Endothelial cell (in vitro differentiated cells): ENCODE measurements around the gene PUM1. TPM values are rescaled to one million over a fixed set of nuclear protein-coding genes. Genes with fewer than 3 reads are reported as not detected.

Experiments
- DNase-seq: peaks from one replicate; pipeline ENCODE4 v3.0.0; 2021; ENCODE audit warnings: low spot score
- H3K27ac Mint-ChIP-seq: one replicate; pipeline ENCODE4 v1.8.0; 2021; ENCODE audit warnings: mixed read lengths, inconsistent platforms; ENCODE audit not compliant: unreplicated experiment
- H3K27me3 Mint-ChIP-seq: one replicate; pipeline ENCODE4 v1.8.0; 2021; ENCODE audit warnings: mild to moderate bottlenecking, moderate library complexity, mixed read lengths, inconsistent platforms; ENCODE audit not compliant: unreplicated experiment
- H3K36me3 Mint-ChIP-seq: one replicate; pipeline ENCODE4 v1.8.0; 2021; ENCODE audit warnings: mild to moderate bottlenecking, low read depth, mixed read lengths, inconsistent platforms; ENCODE audit not compliant: unreplicated experiment
- H3K4me1 Mint-ChIP-seq: one replicate; pipeline ENCODE4 v1.8.0; 2021; ENCODE audit warnings: mild to moderate bottlenecking, mixed read lengths, inconsistent platforms; ENCODE audit not compliant: unreplicated experiment
- H3K4me3 Mint-ChIP-seq: one replicate; pipeline ENCODE4 v1.8.0; 2021; ENCODE audit warnings: mild to moderate bottlenecking, mixed read lengths, inconsistent platforms; ENCODE audit not compliant: unreplicated experiment
- H3K9me3 Mint-ChIP-seq: one replicate; pipeline ENCODE4 v1.8.0; 2021; ENCODE audit warnings: mixed read lengths, inconsistent platforms; ENCODE audit not compliant: unreplicated experiment
- CTCF ChIP-seq: fragments of 200-600 bp; sonication (generic); IDR thresholded peaks from one replicate; pipeline ENCODE4 v1.5.0; 2021; ENCODE audit warnings: antibody characterized with exemption; ENCODE audit not compliant: unreplicated experiment
- total RNA-seq: library from RNA; stranded (reverse); fragmentation: NEBNext Ultra II Directional; extraction: Animal tissue kit (Norgen Biotek cat#: 25700); gene quantifications from one replicate; pipeline ENCODE4 v1.2.1, GENCODE V29; 2021; ENCODE audit not compliant: unreplicated experiment

The PUM1 gene
- total RNA-seq, 1 donor from 2014 or later, result 135 TPM

- Mint-ChIP-seq H3K27me3 (no peaks in the 10 kb centered on the region), H3K4me3 (no peak overlapping the region), H3K9me3 (no peaks in the 10 kb centered on the region), H3K4me1 (peaks cover 30% of the 10 kb centered on the region), H3K27ac (no peak overlapping the region), H3K36me3 (no peaks in the 10 kb centered on the region)
- no peak for DNase-seq
- no peak for TF ChIP-seq CTCF
Measured at GRCh38 chr1:31012210-31012924, 53.1 kb downstream of the PUM1 start.

- no peaks in the 10 kb centered on the region for H3K27me3 Mint-ChIP-seq
- no peaks in the 10 kb centered on the region for H3K9me3 Mint-ChIP-seq
- peaks cover 28% of the 10 kb centered on the region for H3K4me1 Mint-ChIP-seq
- H3K4me3 Mint-ChIP-seq, result no peak overlapping the region
- H3K27ac Mint-ChIP-seq, result no peak overlapping the region
- TF ChIP-seq CTCF, result no peak
- no peak for DNase-seq
- no peaks in the 10 kb centered on the region for H3K36me3 Mint-ChIP-seq
Measured at GRCh38 chr1:31011719-31012118, 53.8 kb downstream of the PUM1 start.

- no peak for TF ChIP-seq CTCF
- Mint-ChIP-seq H3K9me3 (no peaks in the 10 kb centered on the region), H3K4me3 (no peak overlapping the region), H3K27ac (peak overlapping the region; percentile 17), H3K36me3 (peaks cover 10% of the 10 kb centered on the region), H3K4me1 (peaks cover 28% of the 10 kb centered on the region), H3K27me3 (no peaks in the 10 kb centered on the region)
- no peak for DNase-seq
Measured at GRCh38 chr1:31010086-31010989, 55.2 kb downstream of the PUM1 start.

- no peaks in the 10 kb centered on the region for H3K9me3 Mint-ChIP-seq
- TF ChIP-seq CTCF, result no peak
- no peaks in the 10 kb centered on the region for H3K27me3 Mint-ChIP-seq
- H3K4me3 Mint-ChIP-seq, result no peak overlapping the region
- peaks cover 21% of the 10 kb centered on the region for H3K4me1 Mint-ChIP-seq
- H3K27ac Mint-ChIP-seq, result no peak overlapping the region
- DNase-seq, result no peak
- H3K36me3 Mint-ChIP-seq, result peaks cover 11% of the 10 kb centered on the region
Measured at GRCh38 chr1:31007462-31007991, 58.0 kb downstream of the PUM1 start.
